Head of caudate nucleus (tissue), 42 donors: ENCODE data around the gene ZNF275.

Source experiments
- DNase-seq, 42 donors: peaks; one replicate each; pipeline versions ENCODE4 v3.0.0 to v3.0.0-alpha.2; 2020 to 2021; ENCODE audit warnings: mixed read lengths in 7 of 42
- intact Hi-C: fragments of 100-400 bp; cut with DNase I; formaldehyde crosslinking; loops from one replicate; pipeline ENCODE4 v1.15.0; 2022

Gene ZNF275

GRCh38 chrX:153400146-153401132, 66.5 kb downstream of the ZNF275 start:
- peak in 3 of 42 donors; percentile 28 to 39 (median 32) for DNase-seq
- intact Hi-C loops: no loop called here

GRCh38 chrX:153401133-153401764, 67.3 kb downstream of the ZNF275 start, which contains the start of gene PNMA6E:
TSS of gene PNMA6E (minus strand) at chrX:153401350. CDS start at chrX:153398849, 2,501 bp downstream.
- intact Hi-C loops: no loop called here
- DNase-seq: peak in 1 of 42 donors; percentile 22
